UCSD-AML1 (cell line): ENCODE data around the gene EVX1.

Source experiments
- DNase-seq: peaks from one replicate; lab custom pipeline; 2025; ENCODE audit not compliant: unreplicated experiment; lab: John Stamatoyannopoulos, UW

EVX1 gene

DNA sequence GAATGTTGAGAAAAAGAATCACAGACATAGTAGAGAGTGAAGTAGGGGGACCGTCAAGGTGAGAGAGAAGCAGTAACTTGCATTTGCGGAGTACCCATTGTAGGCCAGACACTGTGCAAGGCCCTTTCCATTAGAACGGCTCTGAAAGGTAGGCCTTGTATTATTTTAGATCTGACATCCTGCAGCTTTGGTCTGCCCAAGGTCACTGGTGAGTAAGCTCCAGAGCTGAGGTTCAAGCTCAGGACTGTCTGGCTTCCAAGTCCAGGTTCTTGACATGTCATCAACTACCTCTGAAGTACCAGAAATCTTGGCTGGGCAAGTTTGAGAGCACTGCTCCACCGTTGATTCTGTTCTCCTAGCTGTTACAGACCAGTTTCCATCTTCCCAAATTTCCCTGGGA lies 13.2 kb upstream of the EVX1 start:
- DNase-seq: no peak

DNA sequence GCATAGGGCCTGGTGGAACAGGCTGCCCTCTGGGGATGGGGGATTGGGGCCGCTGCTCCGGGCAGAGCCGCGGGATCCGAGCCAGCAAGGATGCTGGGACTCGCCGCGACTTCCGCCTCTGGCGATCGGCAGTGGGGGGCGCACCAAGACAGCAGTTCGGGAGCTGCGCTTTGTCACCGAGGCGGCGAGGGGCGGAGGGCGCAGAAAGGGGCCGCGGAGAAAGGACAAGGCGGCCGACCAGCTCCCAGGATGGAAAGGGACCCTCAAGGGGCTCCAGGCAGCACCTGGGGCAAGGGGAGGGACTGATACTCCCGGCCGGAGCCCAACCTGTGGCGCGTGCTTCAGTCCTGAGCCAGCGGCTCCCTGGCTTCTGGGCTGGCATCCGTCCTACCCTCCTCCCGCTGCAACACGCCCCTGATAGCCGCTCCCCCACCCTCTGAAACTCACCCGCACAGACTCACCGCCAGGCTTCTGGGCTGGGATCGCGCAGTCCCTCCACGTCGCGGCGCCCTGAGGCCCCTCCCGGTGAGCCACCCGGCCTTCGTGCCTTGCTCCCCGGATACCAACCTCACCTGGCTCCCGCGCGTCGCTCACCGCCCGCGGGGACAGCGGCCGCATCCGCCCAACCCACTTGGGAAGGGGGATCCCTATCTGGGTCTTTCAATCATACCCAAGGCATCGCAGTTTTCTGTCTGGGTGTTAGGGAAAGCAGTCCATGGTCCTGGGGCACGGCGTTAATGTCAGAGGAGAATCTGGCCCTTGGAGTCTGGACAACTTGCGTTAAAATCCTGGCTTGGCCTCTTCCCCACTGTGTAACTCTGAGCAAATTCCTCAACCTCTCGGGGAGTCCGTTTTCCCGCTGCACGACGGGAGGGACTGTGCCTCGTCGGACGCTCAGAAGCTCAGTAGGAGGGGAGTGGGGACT lies 7.0 kb upstream of the EVX1 start:
- DNase-seq: peak; percentile 16

DNA sequence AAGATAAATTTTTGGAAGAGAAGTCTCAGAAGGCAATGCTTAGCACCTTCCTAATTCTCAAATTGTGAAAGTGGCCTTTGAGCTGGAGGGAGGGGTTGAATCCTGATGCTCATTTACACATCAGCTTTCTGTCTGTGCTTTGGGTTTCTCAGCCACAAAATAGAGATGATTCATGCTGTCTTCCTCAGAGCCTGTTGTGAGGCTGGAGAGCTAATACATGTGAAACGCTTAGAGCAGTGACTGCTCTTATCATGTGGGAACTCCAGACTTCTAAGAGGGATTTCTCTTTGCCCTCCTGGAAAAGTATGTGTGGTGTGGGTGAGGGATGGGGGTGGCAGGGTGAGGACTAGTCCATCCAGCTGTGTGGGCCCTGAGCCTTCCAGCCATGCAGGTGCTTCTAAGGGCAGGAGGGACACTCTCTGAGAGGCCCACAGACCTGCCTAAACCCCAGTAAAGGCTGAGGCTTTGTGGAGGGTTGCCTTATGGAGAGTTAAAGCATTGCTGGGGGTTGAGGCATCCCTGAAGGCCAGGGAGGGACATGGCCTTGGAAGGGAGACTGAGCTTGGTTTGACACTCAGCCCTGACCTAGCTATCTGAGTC lies 4.8 kb upstream of the EVX1 start:
- no peak for DNase-seq

- DNase-seq: no peak
These were observed 3.6 kb upstream of the EVX1 start for GRCh38 chr7:27238979-27239386.

GRCh38 chr7:27239387-27240014 lies 3.1 kb upstream of the EVX1 start:
- no peak for DNase-seq

- no peak for DNase-seq
These were observed 2.4 kb upstream of the EVX1 start for GRCh38 chr7:27240015-27240731.

DNA sequence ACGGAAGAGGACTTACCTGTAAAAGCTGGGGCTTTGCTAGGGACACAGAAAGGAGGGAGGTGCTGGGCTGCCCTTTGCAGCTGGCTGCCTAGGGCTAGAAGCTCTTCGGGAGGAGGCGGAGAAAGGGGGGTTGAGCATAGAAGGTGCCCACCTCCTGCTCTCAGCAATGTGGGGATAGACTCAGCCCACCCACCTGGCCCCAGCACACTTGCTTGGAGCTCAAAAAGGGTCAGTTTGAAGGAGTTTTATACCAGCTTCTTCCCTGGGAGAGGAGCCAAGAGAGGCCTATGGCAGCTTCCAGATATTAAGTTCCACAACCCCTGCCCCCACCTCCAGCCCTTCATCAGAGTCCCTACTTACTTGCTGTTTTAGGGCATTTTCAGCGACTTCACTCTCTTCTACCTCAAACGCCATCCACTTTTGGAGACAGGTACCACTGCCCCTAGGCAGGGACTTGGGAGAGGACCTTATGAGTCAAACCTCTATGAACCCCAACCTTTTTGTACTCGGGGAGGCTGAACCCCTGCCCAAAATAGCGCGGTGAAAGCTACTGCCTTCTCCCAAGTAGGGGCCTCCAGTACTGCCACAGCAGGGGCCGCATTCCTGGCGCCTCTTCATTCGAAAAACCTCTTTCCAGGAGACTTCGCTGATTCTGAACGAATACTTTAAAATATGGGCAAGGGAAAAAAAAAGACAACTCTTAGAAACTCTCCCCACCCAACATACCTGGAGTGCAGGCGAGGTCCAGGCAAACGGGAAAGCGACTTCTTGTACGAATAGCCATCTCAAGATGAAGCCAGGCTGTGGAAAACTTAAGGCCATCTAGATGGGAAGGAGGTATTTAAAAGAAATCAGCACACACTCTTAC lies 1.2 kb upstream of the EVX1 start:
- no peak for DNase-seq

GRCh38 chr7:27242154-27242553 lies 448 bp upstream of the EVX1 start:
- DNase-seq: no peak

GRCh38 chr7:27243340-27244163 lies 950 bp downstream of the EVX1 start:
- DNase-seq: no peak

GRCh38 chr7:27244488-27245123 lies 2.0 kb downstream of the EVX1 start:
- DNase-seq: no peak

DNA sequence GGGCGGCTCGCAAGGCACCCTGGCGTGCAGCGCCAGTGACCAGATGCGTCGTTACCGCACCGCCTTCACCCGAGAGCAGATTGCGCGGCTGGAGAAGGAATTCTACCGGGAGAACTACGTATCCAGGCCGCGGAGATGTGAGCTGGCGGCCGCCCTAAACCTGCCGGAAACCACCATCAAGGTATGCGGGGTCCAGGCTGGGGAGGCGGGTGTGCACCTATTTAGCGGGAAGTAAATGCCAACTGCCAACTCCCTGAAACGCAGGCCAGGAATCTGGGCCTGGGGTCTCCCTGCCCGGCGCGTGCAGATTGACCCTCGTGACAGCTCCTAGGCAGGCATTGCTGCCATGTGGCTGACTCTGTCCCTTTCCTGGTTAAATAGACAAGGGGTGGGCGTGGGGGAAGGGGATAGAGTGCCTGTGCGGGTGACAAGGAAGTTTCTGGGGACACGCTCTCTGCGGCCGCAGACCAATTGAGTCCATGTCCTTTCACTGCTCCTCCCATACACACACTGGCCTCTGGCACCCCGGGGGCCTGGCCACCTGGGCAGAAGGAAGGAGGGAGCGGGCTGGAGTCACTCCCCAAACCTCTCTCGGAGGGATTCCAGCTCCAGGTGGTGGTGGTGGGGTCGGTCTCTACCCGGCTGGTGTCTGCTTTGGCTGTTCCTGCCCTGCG lies 2.7 kb downstream of the EVX1 start:
- DNase-seq: no peak

DNA sequence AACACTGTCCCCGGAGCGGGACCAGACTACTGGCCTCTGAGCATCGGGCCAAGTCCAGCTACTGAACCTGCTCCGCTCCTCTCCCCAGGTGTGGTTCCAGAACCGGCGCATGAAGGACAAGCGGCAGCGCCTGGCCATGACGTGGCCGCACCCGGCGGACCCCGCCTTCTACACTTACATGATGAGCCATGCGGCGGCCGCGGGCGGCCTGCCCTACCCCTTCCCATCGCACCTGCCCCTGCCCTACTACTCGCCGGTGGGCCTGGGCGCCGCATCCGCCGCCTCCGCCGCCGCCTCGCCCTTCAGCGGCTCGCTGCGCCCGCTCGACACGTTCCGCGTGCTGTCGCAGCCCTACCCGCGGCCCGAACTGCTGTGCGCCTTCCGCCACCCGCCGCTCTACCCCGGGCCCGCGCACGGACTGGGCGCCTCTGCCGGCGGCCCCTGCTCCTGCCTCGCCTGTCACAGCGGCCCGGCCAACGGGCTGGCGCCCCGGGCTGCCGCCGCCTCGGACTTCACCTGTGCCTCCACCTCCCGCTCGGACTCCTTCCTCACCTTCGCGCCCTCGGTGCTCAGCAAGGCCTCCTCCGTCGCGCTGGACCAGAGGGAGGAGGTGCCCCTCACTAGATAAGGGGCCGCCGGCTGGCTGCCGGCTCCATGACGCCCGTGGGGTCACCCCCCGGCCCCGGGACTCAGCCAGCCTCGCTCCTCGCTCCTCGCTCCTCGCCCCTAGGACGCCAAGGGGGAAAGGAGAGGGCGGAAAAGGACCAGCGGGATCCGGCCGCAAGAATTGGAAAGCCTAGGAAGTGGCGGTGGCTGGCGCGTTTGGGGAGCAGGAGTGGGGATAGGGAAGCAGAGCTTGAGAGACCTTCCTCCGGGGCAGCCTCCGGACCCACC lies 3.4 kb downstream of the EVX1 start:
- no peak for DNase-seq

GRCh38 chr7:27247000-27247399 lies 4.4 kb downstream of the EVX1 start:
- DNase-seq: no peak

DNA sequence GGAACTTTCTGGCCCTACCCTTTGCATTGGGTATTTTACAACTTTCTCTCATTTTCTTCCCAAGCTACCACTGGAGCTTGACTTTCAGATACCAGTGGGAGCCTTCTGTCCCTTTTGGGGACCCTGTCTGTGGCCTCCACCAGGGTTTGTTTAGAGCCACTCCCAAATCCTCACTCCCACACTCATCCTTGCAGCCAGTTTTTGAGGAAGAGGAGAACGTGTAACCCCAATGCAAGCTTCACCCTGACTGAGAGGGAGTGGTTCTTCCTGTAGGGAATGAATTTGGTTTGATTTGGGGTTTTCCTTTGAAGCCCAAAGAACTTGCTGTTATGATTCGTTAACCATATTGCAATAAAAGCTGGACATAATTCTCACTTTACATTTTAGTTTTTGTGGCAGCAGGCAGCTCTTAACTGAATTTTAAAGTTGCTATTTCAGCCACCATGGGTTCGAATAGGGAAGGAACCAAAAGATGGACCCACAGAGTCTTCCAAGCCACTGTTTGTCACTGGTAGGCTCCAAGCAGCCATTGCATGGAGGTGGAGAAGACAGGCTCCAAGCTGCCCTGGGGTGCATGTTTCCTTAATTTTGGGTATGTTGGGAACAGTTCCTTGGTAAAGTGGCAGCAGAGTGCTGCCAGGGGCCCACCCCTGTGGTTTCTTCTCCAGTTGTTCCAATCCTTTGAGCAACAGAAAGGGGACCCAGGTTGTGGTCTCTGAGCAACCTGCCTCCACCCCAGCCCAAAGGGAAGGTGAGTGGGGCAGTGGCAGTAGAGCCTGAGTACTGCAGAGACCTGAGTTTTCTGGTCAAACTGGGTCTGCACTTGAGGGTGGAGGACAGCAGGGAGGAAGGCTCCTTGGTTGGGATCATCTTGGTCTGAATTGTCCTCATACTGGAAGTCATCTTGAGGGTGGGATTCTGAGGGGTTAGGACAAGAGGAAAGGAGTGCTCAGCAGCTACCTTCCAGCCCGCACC lies 5.1 kb downstream of the EVX1 start:
- DNase-seq: no peak

DNA sequence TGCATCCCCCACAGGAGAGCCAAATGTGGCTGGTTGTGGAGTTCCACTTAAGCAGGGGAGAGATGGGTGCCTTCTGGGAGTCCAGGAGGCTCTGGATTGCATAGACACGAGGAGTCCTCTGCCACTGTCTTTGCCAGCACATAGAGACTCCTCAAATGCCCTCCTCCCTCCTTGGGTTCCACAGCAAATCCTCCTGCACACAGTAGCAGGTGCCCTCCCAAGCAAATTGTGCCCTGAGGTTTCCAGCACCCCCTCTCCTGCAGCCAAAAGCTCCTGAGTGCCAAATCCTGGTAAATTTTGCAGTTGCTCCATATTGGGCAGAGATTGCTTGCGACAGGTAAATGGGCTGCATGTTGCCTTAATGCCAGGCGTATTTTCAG lies 5.8 kb downstream of the EVX1 start:
- DNase-seq: no peak

DNA sequence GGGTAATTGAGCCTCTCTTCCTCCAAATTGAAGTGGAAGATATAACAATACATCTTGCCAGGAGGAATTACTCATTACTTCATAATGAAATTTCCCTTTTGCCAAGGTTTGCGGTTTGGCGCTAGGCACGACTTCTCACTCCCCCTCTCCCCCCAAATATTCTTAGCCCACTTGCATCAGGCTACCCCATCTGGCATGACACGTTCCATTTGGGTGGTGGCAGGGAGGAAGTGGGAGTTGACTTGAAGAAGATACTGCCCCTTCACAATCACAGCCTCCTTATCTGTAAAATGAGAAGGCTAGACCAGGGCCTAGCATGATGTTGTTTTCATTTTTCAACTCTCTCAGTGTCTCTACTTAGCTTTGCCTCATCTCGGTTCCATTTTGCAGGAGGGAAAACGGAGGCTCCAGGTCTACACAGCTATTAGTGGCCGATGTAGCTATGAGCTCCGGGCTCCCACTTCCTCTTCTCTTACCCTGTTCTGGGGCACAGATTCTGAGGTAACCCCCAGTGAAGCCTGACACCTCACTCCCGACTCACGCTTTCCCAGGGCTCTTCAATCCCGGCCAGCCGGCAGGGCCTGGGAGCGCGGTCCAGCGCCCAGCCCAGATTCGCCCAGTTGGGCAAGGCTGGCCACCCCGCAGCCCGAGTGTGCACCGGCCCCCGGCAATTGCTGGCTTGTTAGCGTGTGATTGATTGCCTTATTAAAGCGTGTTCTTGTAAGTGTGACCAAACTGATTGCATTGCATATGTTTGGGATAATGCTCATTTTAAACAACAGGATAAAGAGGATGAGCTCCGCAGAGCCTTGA lies 6.5 kb downstream of the EVX1 start:
- no peak for DNase-seq
